ENCODE data around the gene STBD1.

STBD1 gene

GRCh38 chr4:76315267-76315918, 8.9 kb downstream of the STBD1 start:
- no peak overlapping the region for H3K4me3 ChIP-seq (ENCODE audit: low read depth, low read length)
- no peak for TF ChIP-seq CTCF (conservative IDR thresholded peaks at IDR 0.05; ENCODE audit: low read depth, low read length)
- no peak for DNase-seq (ENCODE audit: low read depth)

GRCh38 chr4:76316131-76316530, 9.6 kb downstream of the STBD1 start:
- H3K4me3 ChIP-seq (ENCODE audit: low read depth, low read length) = no peak overlapping the region
- no peak for TF ChIP-seq CTCF (conservative IDR thresholded peaks at IDR 0.05; ENCODE audit: low read depth, low read length)
- no peak for DNase-seq (ENCODE audit: low read depth)

- no peak for DNase-seq (ENCODE audit: low read depth)
Measured at GRCh38 chr4:76322236-76322635, 15.7 kb downstream of the STBD1 start.

GRCh38 chr4:76325072-76325471, 18.5 kb downstream of the STBD1 start:
- H3K4me3 ChIP-seq (ENCODE audit: low read depth, low read length) = no peak overlapping the region
- no peak for TF ChIP-seq CTCF (conservative IDR thresholded peaks at IDR 0.05; ENCODE audit: low read depth, low read length)
- no peak for DNase-seq (ENCODE audit: low read depth)

More at GRCh38 chr4:76322236-76322635, 15.7 kb downstream of the STBD1 start:
- TF ChIP-seq CTCF (conservative IDR thresholded peaks at IDR 0.05; ENCODE audit: low read depth, low read length) = no peak
- no peak overlapping the region for H3K4me3 ChIP-seq (ENCODE audit: low read depth, low read length)

- H3K4me3 ChIP-seq (ENCODE audit: low read depth, low read length) = no peak overlapping the region
- TF ChIP-seq CTCF (conservative IDR thresholded peaks at IDR 0.05; ENCODE audit: low read depth, low read length) = no peak
Measured at GRCh38 chr4:76326515-76326914, 20.0 kb downstream of the STBD1 start.

GRCh38 chr4:76334885-76335284, 28.4 kb downstream of the STBD1 start:
- no peak overlapping the region for H3K4me3 ChIP-seq (ENCODE audit: low read depth, low read length)
- TF ChIP-seq CTCF (conservative IDR thresholded peaks at IDR 0.05; ENCODE audit: low read depth, low read length) = no peak
- DNase-seq (ENCODE audit: low read depth) = no peak

More at GRCh38 chr4:76326515-76326914, 20.0 kb downstream of the STBD1 start:
- DNase-seq (ENCODE audit: low read depth) = no peak

GRCh38 chr4:76339364-76339763, 32.8 kb downstream of the STBD1 start:
- no peak overlapping the region for H3K4me3 ChIP-seq (ENCODE audit: low read depth, low read length)
- TF ChIP-seq CTCF (conservative IDR thresholded peaks at IDR 0.05; ENCODE audit: low read depth, low read length) = no peak
- DNase-seq (ENCODE audit: low read depth) = no peak
